GM11168 (cell line): ENCODE results near the gene DGLUCY.
"Not testable (repeated sequence)": the region's sequence is repeated elsewhere in the genome, so short reads cannot be mapped to it uniquely, and the experiment has no call there.

Source experiments
- in situ Hi-C: fragments of 300-500 bp; cut with MboI; formaldehyde crosslinking; loops from one replicate; pipeline ENCODE4 v1.12.0; 2022; ENCODE audit warnings: low sequenced_read_pairs; ENCODE audit not compliant: unreplicated experiment

The DGLUCY gene, protein sequence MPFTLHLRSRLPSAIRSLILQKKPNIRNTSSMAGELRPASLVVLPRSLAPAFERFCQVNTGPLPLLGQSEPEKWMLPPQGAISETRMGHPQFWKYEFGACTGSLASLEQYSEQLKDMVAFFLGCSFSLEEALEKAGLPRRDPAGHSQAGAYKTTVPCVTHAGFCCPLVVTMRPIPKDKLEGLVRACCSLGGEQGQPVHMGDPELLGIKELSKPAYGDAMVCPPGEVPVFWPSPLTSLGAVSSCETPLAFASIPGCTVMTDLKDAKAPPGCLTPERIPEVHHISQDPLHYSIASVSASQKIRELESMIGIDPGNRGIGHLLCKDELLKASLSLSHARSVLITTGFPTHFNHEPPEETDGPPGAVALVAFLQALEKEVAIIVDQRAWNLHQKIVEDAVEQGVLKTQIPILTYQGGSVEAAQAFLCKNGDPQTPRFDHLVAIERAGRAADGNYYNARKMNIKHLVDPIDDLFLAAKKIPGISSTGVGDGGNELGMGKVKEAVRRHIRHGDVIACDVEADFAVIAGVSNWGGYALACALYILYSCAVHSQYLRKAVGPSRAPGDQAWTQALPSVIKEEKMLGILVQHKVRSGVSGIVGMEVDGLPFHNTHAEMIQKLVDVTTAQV

DNA sequence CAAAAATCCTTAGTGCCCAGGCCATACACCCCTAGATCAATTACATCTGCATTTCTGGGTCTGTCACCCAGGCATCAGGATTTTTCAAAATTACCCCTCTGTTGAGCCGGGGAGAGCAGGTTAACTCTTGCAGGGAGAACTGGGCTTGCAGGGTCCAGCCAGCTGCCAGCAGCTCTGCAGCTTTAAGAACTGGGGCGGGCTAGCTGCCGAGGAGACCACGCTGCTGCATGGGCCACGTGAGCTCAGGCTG lies at the start of gene DGLUCY:
Gene DGLUCY, plus strand, starts transcription at position 245 of the 250 bp plus-strand sequence. CDS start 46,222 bp downstream, outside the sequence.
- in situ Hi-C loops: no loop called here

DNA sequence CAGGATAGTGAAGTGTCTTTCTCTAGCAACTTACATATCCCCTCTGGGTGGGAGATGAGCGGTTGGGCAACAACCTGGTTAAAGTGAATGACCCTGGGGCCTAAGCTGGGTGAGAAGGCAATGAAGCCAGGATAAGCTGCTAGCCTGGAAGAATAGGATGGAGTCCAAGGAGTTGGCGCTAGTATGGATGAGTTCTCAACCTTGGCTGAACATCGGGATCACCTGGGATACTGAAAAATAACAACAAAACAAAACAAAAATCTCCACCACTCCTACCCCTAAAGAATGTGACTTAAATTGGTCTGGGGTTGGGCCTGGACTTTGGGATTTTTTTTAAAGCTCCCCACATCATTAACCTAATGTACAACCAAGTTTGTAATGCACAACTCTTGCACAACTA lies 48.6 kb upstream of the DGLUCY start:
- in situ Hi-C loops: no loop called here

DNA sequence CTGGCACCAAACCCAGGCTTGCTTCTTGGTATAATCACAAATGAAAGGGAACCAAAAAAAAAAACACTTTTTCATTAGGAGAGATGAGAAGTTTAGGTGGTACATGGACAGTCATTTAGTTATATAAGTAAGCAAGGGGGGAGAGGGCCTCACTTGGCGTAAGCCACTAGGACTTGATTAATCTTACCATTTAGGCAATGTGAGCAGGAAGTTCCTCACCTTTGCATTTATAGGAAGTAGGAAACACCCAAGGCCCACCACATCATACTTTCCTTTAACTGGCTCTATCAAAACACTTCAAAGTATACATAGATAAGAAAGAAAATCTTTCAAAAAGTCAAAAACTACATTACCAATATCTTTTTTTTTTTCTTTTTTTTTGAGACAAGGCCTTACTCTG lies 46.7 kb upstream of the DGLUCY start:
- in situ Hi-C loops: no loop called here

DNA sequence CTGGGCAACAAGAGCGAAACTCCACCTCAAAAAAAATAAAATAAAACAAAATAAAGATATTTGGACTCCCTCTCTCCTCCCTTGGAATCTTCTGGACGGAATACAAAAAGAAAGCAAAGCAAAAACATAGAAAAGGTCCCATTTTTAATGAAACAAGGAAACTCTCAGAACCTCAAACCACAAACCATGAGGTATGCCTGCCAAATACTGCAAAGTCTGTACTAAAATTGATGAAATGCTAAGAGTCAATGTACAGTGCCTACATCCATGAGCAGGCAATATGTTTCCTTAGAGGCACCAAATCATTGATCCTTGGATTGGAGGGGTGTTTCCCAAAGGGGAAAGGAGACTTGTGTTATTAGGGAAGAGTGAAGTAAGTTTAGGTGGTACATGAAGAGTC lies 45.2 kb upstream of the DGLUCY start:
- in situ Hi-C loops: no loop called here

DNA sequence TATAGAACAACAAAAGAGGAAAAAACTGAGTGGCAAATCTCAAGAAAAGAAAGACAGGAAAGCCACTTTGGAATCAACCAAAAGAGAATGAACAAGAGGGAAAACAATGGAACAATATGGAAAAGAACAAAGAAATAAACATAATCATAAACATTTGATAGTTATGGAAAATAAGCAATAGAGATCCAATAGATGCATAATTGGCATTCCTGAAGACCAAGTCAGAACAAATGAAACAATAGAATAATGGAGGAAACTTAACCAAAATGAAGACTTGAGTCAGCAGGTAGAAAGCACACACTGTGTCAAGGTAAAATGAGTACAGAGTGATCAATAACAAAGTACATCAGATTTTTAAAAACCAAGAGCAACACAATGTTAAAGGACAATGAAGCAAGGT lies 43.3 kb upstream of the DGLUCY start:
- in situ Hi-C loops: no loop called here

DNA sequence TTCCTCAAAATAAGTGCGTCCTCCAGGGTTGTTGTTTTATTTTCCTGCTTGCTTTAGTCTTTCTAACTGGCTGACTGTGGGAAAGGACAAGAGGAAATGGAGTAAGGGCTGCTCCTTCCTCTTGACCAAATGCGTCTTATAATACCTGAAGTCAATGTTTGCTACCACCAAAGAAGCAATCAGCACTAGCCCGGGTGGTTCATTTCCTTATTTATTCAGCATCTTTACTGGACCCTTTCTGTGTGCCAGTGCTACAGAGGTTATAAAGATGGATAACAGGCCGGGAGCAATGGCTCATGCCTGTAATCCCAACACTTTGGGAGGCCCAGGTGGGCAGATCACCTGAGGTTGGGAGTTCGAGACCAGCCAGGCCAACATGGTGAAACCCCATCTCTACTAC lies 38.3 kb upstream of the DGLUCY start:
- in situ Hi-C loops: no loop called here

DNA sequence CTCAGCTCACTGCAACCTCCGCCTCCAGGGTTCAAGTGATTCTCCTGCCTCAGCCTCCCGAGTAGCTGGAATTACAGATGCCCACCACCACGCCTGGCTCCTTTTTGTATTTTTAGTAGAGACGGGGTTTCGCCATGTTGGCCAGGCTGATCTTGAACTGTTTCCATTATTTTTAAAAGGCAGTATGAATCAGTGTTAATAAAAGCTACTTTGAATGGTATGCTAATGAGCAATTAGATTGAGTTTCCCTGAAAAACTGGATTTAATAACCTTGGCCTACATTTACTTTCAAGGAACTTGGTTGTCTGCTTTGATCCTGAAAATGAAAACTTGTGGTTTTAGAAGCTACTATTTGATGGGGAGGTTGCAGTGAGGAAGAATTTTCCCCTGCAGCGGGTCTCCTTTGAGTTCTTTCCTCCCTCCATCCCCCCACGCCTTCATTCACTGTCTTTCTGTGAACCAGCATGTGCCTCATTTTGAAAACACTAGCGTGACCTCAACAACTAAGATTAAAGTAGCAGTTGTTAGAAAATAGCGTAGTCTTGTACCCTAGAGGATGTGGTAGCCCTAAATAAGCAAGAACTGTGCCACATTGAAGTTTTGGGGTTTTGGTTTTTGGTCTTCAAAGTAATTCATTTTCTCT lies 35.7 kb upstream of the DGLUCY start:
- in situ Hi-C loops: no loop called here

DNA sequence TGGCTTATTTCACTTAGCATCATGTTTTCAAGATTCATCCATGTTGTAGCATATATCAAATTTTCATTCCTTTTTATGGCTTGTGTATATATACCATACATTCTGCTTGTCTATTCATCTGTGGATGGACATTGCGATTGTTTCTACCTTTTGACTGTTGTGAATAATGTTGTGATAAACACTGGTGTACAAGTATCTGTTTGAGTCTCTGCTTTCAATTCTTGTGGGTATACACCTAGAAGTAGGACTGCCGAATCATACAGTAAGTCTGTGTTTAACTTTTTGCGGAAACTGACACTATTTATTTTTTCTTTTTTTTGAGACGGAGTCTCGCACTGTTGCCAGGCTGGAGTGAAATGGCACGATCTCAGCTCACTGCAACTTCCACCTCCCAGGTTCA lies 33.8 kb upstream of the DGLUCY start:
- in situ Hi-C loops: no loop called here

DNA sequence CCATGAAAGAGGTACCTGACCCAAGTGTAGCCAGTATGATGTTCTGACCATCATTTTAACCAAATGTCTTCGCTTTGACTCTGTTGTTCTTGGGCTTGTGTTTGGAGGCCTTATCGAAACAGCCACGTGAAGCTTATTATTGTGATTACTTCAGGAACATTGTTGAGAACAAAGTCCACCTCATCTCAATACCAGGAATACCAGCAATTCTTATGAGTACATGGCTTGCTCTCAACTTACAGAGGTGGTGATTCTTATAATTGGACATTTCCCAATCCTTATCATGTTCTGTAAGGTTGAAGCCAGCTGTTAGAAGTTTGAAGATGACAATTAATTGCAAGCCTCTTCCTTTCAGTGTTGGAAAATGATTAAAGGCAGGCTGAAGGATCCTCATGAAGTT lies 31.6 kb upstream of the DGLUCY start:
- in situ Hi-C loops: no loop called here

DNA sequence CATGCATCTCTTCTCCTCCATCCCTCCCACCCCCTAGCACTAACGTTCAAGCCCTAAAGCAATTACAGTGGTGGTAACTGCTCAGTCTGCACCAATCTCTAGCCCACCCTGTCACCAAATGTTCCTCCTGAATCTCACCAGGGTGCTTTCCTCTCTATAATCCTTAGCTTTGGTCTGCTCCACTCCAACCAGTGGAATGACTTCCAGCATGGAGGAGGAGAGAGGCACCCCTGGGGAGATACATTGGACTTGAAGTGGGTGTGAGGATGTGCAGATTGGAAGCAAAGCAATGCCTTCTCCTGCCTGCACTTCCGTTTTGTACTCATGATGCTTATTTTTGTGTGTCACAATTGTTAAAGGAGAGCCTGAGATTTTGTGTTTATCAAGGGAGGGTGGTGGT lies 29.4 kb upstream of the DGLUCY start:
- in situ Hi-C loops: no loop called here

DNA sequence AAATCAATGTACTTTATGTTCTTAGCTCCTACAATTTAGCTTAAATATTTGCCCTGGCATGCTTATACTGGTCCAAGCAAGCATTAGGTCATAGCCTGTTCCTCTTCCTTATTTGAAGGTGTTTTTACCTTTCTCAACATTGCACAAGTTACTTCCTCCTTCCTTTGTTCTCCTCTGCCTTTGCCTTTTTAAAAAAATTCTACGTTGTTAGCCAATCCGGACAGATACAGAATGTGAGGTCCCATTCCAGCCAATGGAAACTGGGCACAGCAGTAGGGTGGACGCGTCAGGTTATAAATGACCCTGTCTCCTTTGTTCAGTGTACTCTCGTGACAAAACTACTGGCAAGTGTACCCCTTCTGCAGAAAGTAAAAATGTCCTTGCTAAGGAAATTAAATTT lies 26.4 kb upstream of the DGLUCY start:
- in situ Hi-C loops: not testable (repeated sequence)

DNA sequence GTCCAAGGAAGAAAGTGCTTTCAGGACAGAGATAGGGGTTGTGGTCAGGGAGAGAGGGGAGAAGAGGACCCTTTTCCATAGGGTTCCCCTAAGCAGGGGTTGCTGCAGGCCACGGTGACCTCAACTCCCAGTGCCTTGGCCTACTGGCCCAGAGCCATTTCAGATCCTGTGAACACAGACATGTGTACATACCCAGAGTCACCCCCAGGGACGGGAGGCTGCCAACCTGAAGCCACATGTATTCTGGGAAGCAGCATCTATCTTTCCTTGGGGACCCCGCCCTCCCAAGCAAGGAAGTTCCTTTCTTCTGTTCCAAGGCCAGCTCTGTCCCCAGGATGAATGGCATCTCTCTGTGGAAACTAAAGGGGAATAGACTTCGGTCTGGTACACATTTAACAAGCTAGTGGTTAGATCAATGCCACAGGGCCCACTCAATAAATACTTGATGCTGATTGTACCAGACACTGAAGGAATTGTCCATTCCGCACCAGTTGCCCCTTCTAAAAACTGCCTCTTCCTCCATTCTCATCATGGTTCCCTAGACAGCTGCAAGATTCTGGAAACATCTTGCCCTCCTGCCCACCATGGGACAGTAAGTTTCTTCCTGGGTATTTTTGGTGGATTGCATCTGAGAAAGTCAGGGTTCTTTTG lies 25.2 kb upstream of the DGLUCY start:
- in situ Hi-C loops: no loop called here

DNA sequence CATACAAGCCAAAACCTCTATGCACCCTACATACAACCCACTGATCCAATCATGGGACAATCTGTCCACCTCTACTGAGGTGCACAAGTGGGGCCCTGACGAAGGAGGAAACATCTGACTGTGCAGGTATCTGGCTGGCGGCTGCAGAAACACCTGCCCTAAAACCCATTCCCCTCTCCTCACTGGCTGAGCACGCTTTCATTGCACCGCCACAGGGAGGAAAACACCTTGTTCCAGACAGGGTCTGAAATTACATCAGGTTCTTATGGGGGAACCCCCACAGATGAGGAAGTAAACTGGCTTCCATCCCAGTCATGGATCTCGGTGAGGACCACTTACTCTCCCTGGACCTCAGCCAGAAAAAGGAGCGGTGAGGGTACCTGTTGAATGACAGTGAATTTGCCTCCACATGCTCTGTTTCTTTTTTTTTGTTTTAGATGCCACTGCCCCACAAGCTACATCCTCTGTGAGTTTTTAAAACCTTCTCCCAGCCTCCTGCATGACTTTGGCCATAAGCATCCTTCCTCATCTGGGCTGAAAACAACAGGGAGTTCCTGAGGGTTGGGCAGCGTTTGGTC lies 23.8 kb upstream of the DGLUCY start:
- in situ Hi-C loops: no loop called here

DNA sequence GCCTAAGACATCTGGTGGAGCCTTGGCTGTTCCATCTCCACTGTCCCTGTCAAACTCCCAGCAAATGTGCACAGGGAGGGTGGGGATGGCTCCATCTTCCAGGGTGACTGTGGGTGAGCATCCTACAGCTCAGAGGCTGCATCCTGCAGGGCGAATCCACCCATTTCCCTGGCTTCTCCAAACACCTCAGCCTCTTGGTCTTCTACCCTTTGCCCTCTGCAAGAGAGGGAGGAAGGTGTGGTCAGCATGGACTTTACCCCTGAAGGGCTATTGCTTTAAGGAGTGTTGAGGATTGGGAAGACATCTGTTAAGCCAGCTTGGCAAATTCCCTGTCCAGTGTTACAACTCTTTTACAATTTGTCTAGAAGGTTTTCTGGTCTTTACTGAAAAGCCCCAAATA lies 23.1 kb upstream of the DGLUCY start:
- in situ Hi-C loops: no loop called here

DNA sequence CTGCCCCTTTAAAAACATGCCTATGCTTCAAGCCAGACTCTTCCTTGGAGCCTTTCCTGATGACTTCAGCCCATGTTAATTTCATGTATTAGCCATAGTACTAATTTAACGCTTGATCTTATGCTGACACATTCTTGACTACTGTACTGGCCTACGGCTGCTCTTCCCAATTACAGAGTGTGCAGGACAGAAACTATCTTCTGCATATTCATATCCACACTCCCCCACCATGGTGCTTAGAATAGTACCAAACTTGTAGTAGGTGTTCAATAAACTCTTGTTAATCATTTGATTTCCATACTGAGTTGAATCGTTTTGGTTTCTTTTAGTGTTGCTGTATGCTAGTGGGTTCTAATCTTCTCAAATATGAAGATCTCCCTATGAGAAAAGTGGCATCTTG lies 21.8 kb upstream of the DGLUCY start:
- in situ Hi-C loops: no loop called here

DNA sequence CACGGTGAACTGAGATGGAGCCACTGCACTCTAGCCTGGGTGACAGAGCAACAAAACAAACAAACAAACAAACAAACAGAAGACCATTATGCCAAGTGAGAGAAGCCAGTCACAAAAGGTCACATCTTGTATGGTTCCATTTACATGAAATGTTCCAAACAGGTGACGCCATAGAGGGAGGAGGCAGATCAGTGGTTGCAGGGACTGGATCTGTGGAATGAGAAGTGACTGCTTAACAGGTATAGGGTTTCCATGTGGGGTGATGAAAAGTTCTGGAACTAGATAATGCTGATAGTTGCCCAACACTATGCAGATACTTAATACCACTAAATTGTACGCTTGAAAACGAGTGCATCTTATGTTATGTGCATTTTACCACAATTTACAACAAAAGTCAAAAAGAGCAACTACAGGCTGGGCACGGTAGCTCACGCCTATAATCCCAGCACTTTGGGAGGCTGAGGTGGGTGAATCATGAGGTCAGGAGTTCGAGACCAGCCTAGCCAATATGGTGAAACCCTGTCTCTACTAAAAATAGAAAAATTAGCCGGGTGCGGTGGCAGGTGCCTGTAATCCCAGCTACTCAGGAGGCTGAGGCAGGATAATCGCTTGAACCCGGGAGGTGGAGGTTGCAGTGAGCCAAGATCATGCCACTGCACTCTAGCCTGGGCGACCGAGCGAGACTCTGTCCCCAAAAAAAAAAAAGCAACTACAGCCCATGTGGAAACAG lies 20.0 kb upstream of the DGLUCY start:
- in situ Hi-C loops: not testable (repeated sequence)

DNA sequence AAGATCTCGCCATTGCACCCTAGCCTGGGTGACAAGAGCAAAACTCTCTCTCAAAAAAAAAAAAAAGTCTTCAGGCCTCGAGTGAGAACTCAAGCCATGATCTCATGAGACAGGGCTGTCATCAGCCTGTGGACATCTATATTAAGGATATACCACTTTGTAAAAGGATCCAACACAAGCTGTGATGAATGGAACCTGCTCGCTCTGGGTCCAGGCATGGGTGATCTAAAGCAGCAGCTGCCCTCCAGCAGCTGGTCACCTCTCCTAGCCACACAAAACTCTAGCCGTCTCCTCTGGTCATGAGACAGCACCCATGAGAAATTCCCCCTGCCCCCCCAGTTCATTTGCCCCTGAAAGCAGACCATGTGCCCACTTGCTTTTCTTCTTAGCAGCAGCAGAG lies 19.1 kb upstream of the DGLUCY start:
- in situ Hi-C loops: no loop called here

DNA sequence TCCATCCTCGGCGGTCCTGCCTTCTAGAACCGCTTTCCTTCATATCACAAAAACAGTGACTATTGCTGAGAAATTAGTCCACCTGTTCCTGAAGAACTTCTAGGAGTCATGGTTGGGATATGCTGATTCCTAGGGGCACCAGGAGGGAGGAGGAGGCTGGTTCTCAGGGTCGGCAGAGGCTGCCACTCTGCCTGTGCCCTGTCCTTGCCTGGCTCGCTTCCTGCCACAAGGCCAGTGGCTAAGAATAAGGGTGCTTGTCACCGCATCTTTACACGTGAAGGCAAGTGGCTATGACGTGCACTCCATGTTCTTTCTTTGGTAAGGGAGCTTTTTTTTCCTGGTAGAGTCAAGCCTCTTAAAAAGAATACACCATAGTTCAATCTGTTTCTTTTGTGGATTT lies 18.7 kb upstream of the DGLUCY start:
- in situ Hi-C loops: no loop called here

DNA sequence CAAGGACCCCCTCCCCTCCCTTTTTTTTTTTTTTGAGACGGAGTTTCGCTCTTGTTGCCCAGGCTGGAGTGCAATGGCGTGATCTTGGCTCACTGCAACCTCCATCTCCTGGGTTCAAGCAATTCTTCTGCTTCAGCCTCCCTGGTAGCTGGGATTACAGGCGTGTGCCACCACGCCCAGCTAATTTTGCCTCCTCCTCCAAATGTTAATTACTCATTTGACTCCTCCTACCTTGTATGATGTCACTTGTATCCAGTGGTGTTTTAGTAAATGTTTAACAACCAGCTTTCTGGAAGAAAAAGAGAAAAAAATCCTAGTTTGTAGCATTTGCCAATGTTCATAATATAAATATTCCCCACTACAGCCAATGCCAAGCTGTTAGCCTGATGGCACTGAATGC lies 16.2 kb upstream of the DGLUCY start:
- in situ Hi-C loops: not testable (repeated sequence)

DNA sequence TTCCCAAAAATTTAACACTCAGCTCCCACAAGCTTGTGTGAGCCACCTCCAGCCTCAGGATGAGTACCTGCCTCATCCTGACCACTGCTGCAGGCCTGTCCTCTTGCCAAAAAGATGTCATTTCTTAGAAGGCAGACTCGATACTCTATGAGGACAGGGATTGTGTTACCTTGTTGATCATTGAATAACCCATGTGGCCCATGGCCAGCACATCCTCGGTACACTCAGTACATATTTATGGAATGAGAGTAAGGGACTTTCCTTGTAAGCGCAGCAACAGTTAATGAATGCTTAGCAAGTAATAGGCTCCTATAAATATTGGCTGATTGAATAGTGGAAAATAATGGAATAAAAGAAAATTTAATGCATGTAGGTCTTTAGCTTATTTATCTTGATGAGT lies 15.3 kb upstream of the DGLUCY start:
- in situ Hi-C loops: no loop called here
